GM12878 (cell line): ENCODE measurements around the gene KLRF2.

Experiments
- CTCF ChIP-seq, 3 experiments: IDR thresholded peaks in 2 of 3; conservative IDR thresholded peaks in 1 of 3; 2 replicates each; pipeline ENCODE4 v1.5.1; 2011; ENCODE audit warnings: low read depth in 3 of 3, low read length in 3 of 3, mild to moderate bottlenecking in 3 of 3, control low read depth in 2 of 3, moderate library complexity in 2 of 3, inconsistent platforms in 1 of 3, mixed read lengths in 1 of 3; ENCODE audit not compliant: control insufficient read depth in 2 of 3, insufficient read depth in 1 of 3; ENCODE audit errors: extremely low read depth in 1 of 3
- CUX1 ChIP-seq: IDR thresholded peaks from 2 replicates; pipeline ENCODE4 v1.6.1; 2012; ENCODE audit warnings: improper control_type of control experiment, low read depth, low read length; ENCODE audit not compliant: insufficient replicate concordance
- JUND ChIP-seq: IDR thresholded peaks from 2 replicates; pipeline ENCODE4 v1.6.1; 2012; ENCODE audit warnings: low read depth, mild to moderate bottlenecking, low read length, improper control_type of control experiment, moderate library complexity
- KDM1A ChIP-seq: fragments of 200-600 bp; sonication (generic); IDR thresholded peaks from 2 replicates; pipeline ENCODE4 v1.6.1; 2016; ENCODE audit warnings: borderline replicate concordance
- PAX8 ChIP-seq: fragments of 450-650 bp; IDR thresholded peaks from 2 replicates; pipeline ENCODE4 v1.6.1; 2017; ENCODE audit warnings: mild to moderate bottlenecking, moderate library complexity
- RAD51 ChIP-seq: fragments of 450-650 bp; IDR thresholded peaks from 2 replicates; pipeline ENCODE4 v1.6.1; 2016; ENCODE audit warnings: moderate library complexity, mild to moderate bottlenecking, inconsistent platforms
- SPI1 ChIP-seq: IDR thresholded peaks from 2 replicates; pipeline ENCODE4 v1.6.1; 2011; ENCODE audit warnings: low read depth, mild to moderate bottlenecking, low read length, moderate library complexity, borderline replicate concordance; ENCODE audit not compliant: insufficient read depth
- STAT3 ChIP-seq: IDR thresholded peaks from 2 replicates; pipeline ENCODE4 v1.6.1; 2011; ENCODE audit warnings: low read depth, low read length, improper control_type of control experiment
- TBL1XR1 ChIP-seq: IDR thresholded peaks from 2 replicates; pipeline ENCODE4 v1.6.1; 2012; ENCODE audit warnings: low read depth, low read length, improper control_type of control experiment
- TCF3 ChIP-seq: IDR thresholded peaks from 2 replicates; pipeline ENCODE4 v1.6.1; 2012; ENCODE audit warnings: low read depth, mild to moderate bottlenecking, low read length, borderline replicate concordance; ENCODE audit not compliant: insufficient read depth
- TF ChIP-seq, protein P1 (sequence below): IDR thresholded peaks from 2 replicates; pipeline ENCODE4 v1.6.1; 2012; ENCODE audit warnings: mild to moderate bottlenecking, low read depth, low read length

DNA sequence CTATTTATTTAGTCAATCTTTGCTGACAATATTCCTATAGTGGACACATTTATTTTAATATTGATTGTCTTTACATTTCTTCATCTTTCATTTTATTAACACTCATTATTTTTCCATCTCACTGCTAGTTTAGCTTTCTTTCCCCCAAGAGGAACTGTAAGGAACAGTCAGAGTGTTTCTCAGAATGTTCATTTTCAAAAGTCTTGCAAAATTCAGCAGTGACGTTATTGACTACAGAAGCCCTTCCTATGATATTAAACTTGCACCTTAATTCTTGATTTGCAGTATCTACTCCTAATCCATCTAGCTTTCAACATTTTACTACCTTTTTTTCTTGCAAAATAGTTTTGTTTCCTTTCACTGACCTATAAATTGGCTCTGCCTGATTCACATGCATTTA, 25.1 kb upstream of the KLRF2 start:
- TF ChIP-seq PAX8, result no peak
- no peak for TF ChIP-seq CTCF (IDR thresholded peaks at IDR 0.05 in 2 of 3, conservative IDR thresholded peaks at IDR 0.05 in 1 of 3; ENCODE audit: control insufficient read depth in 2 of 3, extremely low read depth in 1 of 3, insufficient read depth in 1 of 3, low read depth in 3 of 3, low read length in 3 of 3)
- TF ChIP-seq TCF3, result no peak
- TF ChIP-seq, protein P1, sequence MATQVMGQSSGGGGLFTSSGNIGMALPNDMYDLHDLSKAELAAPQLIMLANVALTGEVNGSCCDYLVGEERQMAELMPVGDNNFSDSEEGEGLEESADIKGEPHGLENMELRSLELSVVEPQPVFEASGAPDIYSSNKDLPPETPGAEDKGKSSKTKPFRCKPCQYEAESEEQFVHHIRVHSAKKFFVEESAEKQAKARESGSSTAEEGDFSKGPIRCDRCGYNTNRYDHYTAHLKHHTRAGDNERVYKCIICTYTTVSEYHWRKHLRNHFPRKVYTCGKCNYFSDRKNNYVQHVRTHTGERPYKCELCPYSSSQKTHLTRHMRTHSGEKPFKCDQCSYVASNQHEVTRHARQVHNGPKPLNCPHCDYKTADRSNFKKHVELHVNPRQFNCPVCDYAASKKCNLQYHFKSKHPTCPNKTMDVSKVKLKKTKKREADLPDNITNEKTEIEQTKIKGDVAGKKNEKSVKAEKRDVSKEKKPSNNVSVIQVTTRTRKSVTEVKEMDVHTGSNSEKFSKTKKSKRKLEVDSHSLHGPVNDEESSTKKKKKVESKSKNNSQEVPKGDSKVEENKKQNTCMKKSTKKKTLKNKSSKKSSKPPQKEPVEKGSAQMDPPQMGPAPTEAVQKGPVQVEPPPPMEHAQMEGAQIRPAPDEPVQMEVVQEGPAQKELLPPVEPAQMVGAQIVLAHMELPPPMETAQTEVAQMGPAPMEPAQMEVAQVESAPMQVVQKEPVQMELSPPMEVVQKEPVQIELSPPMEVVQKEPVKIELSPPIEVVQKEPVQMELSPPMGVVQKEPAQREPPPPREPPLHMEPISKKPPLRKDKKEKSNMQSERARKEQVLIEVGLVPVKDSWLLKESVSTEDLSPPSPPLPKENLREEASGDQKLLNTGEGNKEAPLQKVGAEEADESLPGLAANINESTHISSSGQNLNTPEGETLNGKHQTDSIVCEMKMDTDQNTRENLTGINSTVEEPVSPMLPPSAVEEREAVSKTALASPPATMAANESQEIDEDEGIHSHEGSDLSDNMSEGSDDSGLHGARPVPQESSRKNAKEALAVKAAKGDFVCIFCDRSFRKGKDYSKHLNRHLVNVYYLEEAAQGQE, result no peak
- no peak for TF ChIP-seq CUX1
- TF ChIP-seq JUND, result no peak
- TF ChIP-seq KDM1A, result no peak
- no peak for TF ChIP-seq STAT3
- TF ChIP-seq RAD51, result no peak
- no peak for TF ChIP-seq SPI1
- no peak for TF ChIP-seq TBL1XR1
